NCI-H2171 (cell line): ENCODE measurements around the gene FRG2.
"Not testable (repeated sequence)": the region's sequence is repeated elsewhere in the genome, so short reads cannot be mapped to it uniquely, and the experiment has no call there.

Source experiments
- DNase-seq: peaks from one replicate; lab custom pipeline; 2025; lab: John Stamatoyannopoulos, UW

Gene FRG2

DNA sequence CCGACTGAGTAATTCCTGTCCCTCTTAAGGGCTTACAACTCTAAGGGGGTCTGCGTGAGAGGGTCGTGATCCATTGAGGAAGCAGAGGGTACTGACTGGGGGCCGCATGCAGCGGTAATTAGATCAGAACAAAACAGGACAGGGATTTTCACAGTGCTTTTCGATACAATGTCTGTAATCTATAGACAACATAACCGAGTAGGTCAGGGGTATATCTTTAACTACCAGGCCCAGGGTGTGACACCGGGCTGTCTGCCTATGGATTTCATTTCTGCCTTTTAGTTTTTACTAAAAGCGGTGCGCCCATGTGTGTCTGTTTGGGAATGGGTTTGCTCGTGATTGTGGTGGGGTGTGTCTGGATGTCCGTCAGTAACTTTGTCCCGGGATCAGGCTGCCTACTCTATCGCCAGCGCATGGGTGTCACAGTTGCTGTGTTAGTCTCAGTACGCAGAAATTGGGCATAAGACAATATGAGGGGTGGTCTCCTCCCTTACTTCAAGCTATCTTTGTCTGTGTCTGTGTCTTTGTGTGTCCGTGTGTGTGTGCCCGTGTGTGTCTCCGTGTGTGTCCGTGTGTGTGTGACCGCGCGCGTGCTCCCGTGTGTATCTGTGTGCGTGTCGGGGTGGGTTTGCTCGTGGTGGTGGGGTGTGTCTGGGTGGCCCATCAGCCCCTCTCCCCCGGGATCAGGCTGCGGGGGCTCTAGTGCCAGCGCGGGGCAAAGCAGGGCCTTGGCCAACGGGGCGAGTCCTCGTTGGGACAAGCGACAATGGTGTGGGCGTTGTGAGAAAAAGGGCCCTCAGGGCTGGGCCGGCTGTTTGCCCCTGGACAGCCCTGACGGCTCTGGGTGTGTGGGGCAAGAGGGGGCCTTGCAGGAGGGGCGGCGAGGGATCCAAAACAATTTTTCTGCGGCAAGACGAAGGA, 10.4 kb downstream of the FRG2 start:
- no peak for DNase-seq

DNA sequence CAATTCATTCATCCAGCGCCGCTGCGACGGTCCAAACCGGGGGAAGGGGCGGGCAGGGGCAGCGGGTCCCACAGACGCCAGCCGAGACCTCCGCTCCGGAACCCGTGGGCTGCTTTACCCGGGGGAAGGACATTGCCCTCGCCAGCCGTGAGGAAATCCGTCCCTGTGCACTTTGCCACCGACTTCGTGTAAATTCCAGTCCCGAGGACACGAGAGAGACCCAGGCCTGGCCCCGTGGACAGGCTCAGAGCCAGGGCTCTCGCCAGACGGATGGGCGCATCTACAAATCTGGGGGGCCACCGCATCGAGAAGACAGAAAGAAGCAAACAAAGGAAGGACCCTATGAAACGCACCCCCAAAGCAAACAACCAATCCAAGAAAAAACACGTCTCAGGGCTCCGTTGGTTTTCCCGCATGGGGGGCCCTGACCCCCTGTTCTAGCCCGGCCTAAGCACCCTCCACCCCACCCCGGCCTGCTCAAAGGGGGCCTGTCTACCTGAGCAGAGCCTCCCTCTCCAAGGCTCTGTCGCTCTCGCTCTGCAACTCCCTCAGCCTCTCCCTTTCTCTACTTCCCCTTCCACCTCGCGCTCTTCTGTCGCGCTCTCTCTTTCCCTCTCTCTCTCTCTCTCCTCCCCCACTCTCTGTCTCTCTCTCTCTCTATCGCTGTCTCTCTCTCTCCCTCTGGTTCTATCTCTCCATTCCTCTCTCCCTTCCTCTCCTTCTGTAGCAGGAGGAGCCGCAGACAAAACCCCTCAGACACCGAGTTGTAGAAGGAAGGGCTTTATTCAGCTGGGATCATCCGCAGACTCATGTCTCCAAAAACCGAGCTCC, 11.3 kb downstream of the FRG2 start:
- DNase-seq: no peak

GRCh38 chr4:190014771-190015537, 12.1 kb downstream of the FRG2 start:
- no peak for DNase-seq

DNA sequence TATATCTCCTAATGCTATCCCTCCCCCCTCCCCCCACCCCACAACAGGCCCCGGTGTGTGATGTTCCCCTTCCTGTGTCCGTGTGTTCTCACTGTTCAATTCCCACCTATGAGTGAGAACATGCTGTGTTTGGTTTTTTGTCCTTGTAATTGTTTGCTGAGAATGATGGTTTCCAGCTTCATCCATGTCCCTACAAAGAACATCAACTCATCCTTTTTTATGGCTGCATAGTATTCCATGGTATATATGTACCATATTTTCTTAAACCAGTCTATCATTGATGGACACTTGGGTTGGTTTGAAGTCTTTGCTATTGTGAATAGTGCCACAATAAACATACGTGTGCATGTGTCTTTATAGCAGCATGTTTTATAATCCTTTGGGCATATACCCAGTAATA, 37.1 kb downstream of the FRG2 start:
- DNase-seq: not testable (repeated sequence)

DNA sequence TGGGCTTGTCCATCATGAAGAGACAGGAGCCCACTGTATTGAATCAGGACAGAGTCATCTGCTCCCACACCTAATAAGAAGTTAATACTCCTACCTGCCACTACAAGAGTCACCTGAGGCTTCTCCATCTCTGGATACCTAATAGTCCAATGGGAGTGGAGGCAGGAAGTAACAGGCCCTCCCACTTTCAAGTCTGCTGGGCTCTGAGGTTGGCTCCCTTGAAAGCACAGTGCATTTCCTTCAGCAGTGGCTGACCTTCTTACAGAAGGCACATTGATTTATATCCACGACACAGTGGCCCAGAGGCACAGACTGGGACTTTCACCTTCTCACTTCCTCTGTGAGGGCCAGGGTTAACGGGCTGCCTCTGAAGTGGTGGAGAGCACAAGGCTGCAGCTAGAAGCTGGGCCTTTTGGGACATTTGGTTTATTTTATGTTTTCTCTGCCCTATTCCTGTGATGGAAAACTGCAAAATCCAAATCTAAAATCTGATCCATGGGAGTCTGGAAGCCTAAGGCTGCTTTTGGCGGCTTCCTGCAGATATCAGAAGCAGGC, 38.1 kb downstream of the FRG2 start:
- no peak for DNase-seq

DNA sequence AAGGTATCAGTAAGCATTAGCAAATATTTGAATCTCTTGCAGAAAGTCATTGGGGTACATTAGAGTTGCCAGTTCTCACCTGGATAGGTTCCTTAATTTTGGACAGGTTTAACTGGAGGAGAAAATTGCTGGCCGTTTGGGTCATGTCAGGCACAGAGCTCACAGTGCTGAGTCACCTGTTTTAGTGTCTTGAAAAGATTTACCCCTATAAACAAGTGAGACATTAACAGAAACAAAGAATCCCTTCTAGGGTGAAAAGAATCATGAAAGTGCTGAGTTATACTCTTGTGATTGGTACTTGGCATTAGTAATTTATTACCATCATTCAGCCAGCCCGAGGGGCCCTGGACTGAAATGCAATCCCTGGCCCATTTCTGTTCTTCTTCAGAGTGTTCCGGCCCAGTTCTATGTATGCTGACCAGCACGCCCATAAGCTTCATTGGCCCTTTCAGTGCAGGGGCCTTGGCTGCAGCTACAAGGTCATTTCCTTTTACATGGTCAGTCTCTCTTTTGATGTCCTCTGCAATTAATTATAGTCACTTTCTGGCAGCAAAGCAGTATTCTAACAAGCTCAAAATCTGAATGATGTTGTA, 41.3 kb downstream of the FRG2 start:
- not testable (repeated sequence) for DNase-seq

DNA sequence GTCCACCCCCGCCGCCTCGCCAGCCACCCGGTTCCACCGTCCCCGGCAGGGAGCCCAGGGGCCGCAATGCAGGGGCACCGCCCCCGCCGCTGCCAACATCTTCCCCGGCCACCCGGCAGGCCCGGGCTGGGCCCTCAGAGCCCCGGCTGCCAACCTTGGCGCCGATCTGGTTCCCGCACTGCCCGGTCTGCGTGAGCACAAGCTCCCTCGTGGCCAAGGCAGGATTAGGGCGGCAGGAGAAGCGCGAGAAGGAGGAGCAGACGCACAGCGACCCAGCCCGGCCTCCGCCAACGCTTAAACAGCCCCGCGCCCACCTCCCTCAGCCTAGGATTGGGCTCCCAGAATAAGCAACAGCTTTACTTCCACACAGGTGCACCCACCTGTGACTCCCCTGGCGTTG, 42.4 kb downstream of the FRG2 start:
- DNase-seq: not testable (repeated sequence)

DNA sequence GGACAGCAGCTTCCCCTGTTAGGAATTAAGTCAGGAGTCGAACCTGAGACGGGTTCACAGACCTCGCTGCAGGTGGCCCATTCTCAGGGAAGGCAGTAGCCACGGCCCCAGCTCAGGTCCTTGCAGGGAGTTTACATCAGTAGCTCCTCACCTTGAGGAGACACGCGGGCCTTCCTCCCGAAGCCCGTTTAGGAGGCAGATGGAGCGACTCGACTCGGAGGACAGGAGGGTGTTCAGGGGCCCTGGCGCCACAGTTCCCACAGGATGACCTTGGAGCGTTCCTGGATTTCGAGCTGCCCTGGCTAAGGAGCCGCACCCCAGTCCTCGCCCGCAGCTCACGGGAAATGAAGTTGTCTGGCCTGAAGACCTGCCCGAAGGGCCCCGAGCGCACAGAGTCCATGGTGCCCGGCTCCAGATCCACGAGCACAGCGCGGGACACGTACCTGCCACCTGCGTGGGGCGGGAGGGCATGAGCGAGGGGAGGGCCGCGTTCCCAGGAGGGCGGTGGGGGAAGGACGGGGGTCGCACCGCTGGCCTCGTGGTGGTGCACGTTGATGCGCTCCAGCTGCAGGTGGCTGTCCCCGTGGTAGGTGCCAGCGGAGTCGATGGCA, 43.0 kb downstream of the FRG2 start:
- DNase-seq: not testable (repeated sequence)

DNA sequence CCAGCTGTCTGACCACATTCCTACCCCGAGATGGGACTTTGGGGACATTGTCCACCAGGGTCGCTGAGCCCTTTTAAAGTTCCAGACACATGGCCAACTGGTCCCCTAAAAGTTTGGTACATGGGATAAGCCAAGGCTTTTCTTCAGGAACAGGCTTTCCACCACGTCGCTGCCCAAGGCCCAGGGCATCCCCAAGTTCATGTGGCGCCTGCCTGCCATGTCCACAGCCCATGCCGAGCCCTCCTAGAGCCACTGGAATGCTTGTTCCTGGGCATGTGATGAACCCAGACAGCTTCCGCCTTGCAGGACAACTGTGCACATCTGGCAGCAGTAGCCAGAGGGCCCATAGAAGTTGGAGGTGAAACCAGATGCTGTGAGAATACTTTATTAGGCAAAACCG, 45.1 kb downstream of the FRG2 start:
- DNase-seq: no peak

DNA sequence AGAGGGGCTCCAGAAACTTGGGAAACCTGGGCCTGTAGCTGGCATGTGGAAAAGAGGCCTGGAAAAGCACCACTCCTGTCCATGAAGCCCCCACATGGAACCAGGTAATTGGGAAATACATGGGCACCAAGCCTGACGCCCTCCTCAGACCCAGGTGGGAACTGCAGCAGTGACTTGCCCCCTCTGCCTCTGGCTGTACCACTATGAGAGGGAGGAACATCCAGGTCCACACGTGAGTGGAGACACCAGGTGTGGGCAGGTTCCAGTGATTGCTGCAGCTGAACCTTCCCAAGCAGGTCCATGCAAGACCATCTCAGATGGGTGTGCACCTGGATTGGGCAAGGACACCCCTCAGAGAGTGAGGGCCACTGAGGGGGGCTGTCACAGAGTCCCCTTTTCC, 46.8 kb downstream of the FRG2 start:
- DNase-seq: not testable (repeated sequence)

DNA sequence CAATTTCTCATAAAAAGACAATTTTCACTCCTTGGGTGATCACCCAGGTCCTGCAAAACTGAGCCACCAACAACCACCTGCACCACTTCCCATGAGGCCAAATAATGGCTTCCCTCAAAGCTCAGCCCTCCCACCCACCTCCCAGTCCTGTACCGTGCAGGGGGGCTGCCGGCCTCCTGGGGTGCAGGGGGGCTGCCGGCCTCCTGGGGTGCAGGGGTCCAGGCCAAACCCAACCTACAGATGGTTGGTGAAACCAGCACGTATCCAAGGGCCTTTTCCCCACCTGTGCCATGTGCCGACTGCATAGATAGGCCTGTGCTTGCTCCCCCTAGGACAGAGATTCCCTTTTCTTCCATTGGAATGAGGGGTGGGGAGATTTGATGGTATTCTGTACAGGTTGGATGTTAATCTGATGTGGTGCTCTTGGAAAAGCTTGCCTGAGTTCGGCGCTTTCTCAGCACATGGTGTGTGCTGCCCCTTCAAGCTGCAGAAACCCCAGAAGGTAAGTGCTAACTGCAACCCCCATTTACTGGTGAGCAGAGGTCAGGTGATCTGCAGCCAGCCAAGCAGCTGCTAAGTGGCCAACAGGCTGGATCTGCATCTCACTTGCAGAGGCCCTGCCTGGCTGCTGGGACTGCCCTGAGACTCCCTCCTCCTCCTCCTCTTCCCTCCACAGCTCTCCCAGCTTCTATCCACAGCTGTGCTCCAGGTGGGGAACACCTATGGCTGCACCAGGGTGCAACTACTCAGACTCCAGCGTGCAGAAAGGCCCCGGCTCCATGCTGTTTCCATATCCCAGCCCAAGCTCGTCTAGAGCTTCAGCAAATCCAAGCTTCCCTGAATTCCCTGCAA, 47.6 kb downstream of the FRG2 start:
- DNase-seq: no peak
